Chondrocyte (in vitro differentiated cells): ENCODE measurements around the gene DHCR7. TPM values are rescaled to one million over a fixed set of nuclear protein-coding genes. Genes with fewer than 3 reads are reported as not detected.

Source experiments
- DNase-seq: peaks from one replicate; pipeline ENCODE4 v3.0.0; 2021; ENCODE audit warnings: mixed read lengths, low spot score
- H3K27ac Mint-ChIP-seq: one replicate; pipeline ENCODE4 v1.8.0; 2021; ENCODE audit warnings: mild to moderate bottlenecking, moderate library complexity, mixed read lengths; ENCODE audit not compliant: unreplicated experiment
- H3K27me3 Mint-ChIP-seq: 2 replicates; pipeline ENCODE4 v1.8.0; 2021; ENCODE audit warnings: low read depth, mixed read lengths
- H3K36me3 Mint-ChIP-seq: 2 replicates; pipeline ENCODE4 v1.8.0; 2021; ENCODE audit warnings: low read depth, mixed read lengths
- H3K4me1 Mint-ChIP-seq: 2 replicates; pipeline ENCODE4 v1.8.0; 2021; ENCODE audit warnings: low read depth, mild to moderate bottlenecking, mixed read lengths
- H3K4me3 Mint-ChIP-seq: one replicate; pipeline ENCODE4 v1.8.0; 2021; ENCODE audit warnings: mild to moderate bottlenecking, moderate library complexity, mixed read lengths; ENCODE audit not compliant: unreplicated experiment
- H3K9me3 Mint-ChIP-seq: 2 replicates; pipeline ENCODE4 v1.8.0; 2021; ENCODE audit warnings: low read depth, mixed read lengths
- long read RNA-seq: library from polyadenylated mRNA; stranded (forward); transcript quantifications from one replicate; pipeline ENCODE4 v2.0.0, GENCODE V29; 2021
- total RNA-seq: library from RNA; stranded (reverse); gene quantifications from 3 replicates; pipeline ENCODE4 v1.2.1, GENCODE V29; 2021
- TF ChIP-seq, protein P1 (sequence below): fragments of 200-600 bp; sonication (generic); IDR thresholded peaks from 2 replicates; pipeline ENCODE4 v1.5.0; 2021; ENCODE audit warnings: antibody characterized with exemption, mild to moderate bottlenecking, moderate library complexity

Gene DHCR7, protein sequence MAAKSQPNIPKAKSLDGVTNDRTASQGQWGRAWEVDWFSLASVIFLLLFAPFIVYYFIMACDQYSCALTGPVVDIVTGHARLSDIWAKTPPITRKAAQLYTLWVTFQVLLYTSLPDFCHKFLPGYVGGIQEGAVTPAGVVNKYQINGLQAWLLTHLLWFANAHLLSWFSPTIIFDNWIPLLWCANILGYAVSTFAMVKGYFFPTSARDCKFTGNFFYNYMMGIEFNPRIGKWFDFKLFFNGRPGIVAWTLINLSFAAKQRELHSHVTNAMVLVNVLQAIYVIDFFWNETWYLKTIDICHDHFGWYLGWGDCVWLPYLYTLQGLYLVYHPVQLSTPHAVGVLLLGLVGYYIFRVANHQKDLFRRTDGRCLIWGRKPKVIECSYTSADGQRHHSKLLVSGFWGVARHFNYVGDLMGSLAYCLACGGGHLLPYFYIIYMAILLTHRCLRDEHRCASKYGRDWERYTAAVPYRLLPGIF
- 44.4 to 58.7 TPM (median 57.5 TPM) in 3 replicates for total RNA-seq
- long read RNA-seq, transcript DHCR7-201 (9 exons, 2,666 nt), result major isoform, 182 of 208 reads
- long read RNA-seq, partial matches to known transcripts, result 7 of 208 reads
- long read RNA-seq, other reads (novel, unspliced or antisense), result 15 of 208 reads

DNA sequence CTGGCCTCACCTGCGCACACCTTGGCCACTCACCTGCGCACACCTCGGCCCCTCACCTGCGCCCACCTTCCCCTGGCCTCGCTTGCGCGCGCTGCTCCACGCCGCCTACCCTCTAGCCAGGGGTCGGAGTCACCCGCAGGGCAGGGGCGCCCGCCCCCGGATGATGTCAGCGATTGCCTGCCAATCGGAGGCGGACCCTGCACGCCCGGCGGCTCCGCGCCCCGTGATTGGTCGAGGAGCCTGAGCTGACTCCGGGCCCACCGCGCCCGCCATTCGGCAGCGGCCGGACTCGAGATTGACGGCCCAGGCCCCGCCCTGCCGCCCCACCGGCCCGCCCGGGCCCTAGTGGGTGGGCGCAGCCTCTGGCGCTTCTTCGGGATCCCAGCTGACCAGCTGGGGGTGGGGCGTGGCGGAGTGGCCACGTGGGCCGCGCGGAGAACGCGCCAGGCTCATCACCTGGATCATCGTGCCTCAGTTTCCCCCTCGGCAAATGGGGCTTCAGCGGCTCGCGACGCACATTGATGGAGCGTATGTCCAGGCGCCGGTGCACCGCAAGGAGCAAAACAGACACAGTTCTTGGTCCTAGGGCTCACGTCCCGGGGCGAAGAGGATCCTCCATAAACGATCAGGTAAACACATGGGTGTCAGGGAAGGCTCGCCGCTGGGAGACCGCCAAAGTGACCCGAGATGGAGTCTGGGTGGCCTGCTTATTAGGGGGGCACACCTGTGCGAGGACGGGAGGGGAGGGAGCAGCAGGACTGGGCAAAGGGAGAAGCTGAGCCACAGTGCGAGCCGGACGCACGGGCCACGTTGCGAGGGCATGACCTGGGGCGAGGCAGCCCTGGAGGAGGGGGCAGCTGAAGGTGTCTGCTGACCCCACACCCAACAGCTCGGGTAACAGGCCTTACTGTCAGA is at the start of gene DHCR7:
DHCR7 (minus strand) TSS at position 137 of the 915 bp plus-strand sequence. CDS start 3,441 bp downstream, outside the sequence.
- peaks cover 41% of the 10 kb centered on the region for H3K4me1 Mint-ChIP-seq
- peak; percentile 99 for DNase-seq
- TF ChIP-seq, protein P1, sequence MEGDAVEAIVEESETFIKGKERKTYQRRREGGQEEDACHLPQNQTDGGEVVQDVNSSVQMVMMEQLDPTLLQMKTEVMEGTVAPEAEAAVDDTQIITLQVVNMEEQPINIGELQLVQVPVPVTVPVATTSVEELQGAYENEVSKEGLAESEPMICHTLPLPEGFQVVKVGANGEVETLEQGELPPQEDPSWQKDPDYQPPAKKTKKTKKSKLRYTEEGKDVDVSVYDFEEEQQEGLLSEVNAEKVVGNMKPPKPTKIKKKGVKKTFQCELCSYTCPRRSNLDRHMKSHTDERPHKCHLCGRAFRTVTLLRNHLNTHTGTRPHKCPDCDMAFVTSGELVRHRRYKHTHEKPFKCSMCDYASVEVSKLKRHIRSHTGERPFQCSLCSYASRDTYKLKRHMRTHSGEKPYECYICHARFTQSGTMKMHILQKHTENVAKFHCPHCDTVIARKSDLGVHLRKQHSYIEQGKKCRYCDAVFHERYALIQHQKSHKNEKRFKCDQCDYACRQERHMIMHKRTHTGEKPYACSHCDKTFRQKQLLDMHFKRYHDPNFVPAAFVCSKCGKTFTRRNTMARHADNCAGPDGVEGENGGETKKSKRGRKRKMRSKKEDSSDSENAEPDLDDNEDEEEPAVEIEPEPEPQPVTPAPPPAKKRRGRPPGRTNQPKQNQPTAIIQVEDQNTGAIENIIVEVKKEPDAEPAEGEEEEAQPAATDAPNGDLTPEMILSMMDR, result no peak
- H3K4me3 Mint-ChIP-seq, result peak within 1 kb of the TSS; percentile 90
- H3K9me3 Mint-ChIP-seq, result peaks cover 7% of the 10 kb centered on the region
- no peaks in the 10 kb centered on the region for H3K27me3 Mint-ChIP-seq
- H3K27ac Mint-ChIP-seq, result peak within 1 kb of the TSS; percentile 83
- H3K36me3 Mint-ChIP-seq, result peaks cover 12% of the 10 kb centered on the region

DNA sequence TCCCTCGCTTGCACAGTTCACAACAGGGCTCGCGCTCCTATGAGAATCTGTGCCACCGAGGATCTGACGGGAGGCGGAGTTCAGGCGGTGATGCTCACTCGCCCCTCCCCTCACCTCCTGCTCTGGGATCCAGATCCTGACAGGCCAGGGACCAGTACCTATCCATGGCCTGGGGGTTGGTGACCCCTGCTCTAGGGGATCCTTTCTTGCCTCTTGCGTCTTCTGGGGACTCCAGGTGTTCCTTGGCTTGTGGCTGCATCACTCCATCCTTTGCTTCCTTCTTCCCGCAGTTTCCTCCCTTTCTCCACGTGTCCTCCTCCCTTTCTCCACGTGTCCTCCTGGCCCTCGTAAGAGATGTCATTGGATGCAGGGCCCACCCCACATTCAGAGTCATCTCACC is 48.2 kb upstream of the DHCR7 start:
- peaks cover 6% of the 10 kb centered on the region for H3K4me1 Mint-ChIP-seq
- H3K4me3 Mint-ChIP-seq, result no peak overlapping the region
- no peaks in the 10 kb centered on the region for H3K27me3 Mint-ChIP-seq
- DNase-seq, result peak; percentile 47
- peaks cover 3% of the 10 kb centered on the region for H3K9me3 Mint-ChIP-seq
- H3K27ac Mint-ChIP-seq, result no peak overlapping the region
- TF ChIP-seq, protein P1, result no peak
- H3K36me3 Mint-ChIP-seq, result peaks cover 57% of the 10 kb centered on the region

DNA sequence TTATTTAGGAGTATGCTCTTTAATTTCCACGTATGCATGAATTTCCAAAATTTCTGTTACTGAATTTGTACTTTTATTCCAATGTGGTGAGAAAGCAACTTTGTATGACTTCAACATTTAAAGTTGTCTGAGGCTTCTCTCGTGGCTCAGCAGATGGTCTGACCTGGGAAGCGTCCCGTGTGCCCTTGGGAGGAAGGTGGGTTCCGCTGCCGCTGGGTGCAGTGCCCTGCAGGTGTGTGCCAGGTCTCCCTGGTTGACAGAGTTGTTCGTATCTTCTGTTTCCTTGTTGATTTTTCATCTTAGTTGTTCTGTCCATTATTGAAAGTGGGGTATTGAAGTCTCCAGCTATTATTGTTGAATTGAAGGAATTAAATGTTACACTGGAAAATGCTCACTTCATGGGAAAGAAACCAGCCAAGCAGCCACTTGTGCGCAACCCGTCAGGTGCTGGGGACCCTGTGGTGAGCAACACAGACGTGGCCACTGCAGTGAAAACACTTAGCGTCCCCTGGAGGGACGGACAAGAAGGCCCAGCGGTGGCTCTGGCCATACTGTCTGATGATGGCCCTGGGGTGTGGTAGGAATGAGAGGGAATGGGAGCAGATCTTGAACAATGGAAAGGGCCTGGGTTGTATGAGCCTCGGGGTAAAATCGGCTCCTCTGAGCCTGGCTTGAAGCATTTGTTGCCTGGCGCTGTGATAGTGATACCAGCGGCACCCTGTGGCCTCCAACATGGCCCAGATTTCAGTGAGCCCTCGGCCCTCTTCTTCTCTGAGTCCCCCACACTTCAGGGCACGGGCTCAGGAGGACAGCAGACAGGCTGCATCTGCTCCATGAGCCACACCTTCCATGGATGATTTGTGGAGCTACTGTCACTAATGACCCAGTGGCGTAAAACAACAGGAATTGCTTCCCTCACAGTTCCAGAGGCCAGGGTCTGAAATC is 47.4 kb upstream of the DHCR7 start:
- H3K4me3 Mint-ChIP-seq, result no peak overlapping the region
- no peaks in the 10 kb centered on the region for H3K27me3 Mint-ChIP-seq
- peaks cover 3% of the 10 kb centered on the region for H3K9me3 Mint-ChIP-seq
- TF ChIP-seq, protein P1, result no peak
- DNase-seq, result peak; percentile 61
- H3K4me1 Mint-ChIP-seq, result peaks cover 5% of the 10 kb centered on the region
- no peak overlapping the region for H3K27ac Mint-ChIP-seq
- peaks cover 57% of the 10 kb centered on the region for H3K36me3 Mint-ChIP-seq

DNA sequence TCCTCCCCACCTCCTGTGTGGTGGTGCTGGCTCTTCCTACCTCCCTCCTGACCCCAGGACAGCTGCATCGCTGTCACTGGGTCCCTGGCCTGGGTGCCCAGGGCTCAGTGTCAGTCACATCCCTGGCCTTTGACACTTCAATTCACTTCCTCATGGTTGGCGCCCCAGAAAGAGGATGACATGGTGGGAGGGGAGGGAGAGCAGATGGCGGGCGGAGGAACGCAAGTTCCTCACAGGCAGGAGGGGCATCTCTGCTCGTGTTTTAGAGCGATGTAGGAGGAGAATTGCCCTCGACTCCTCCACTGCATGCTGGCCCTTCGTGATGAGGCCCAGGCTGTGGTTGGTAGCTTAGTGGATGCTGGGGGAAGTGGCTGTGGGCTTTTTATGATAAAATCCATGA is 43.7 kb upstream of the DHCR7 start:
- TF ChIP-seq, protein P1, result no peak
- H3K27me3 Mint-ChIP-seq, result no peaks in the 10 kb centered on the region
- H3K27ac Mint-ChIP-seq, result no peak overlapping the region

More for the DNA sequence above, 43.7 kb upstream of the DHCR7 start:
- H3K4me3 Mint-ChIP-seq, result no peak overlapping the region
- H3K4me1 Mint-ChIP-seq, result peaks cover 10% of the 10 kb centered on the region
- no peak for DNase-seq
- H3K36me3 Mint-ChIP-seq, result peaks cover 51% of the 10 kb centered on the region
- H3K9me3 Mint-ChIP-seq, result peaks cover 3% of the 10 kb centered on the region
